ENCODE data around the gene TSNAX. TPM values are rescaled to one million over a fixed set of nuclear protein-coding genes. Genes with fewer than 3 reads are reported as not detected.

Gene TSNAX
- total RNA-seq, 1 experiment from 2014 or later: 47.1 TPM

GRCh38 chr1:231481289-231481688, 47.2 kb upstream of the TSNAX start:
- intact Hi-C loops (cut with micrococcal nuclease): no loop called here
- BruUV-seq (replicated peaks): no TSS peak
- no peaks in the 10 kb centered on the region for H3K4me1 ChIP-seq (ENCODE audit: control insufficient read depth in 1 of 2, insufficient read depth in 2 of 2, low read length in 2 of 2)

More at GRCh38 chr1:231481289-231481688, 47.2 kb upstream of the TSNAX start:
- Histone ChIP-seq H3K27me3 (ENCODE audit: insufficient read depth, low read length) (no peaks in the 10 kb centered on the region), H3K79me2 (ENCODE audit: insufficient read depth, low read length) (no peaks in the 10 kb centered on the region), H4K20me1 (ENCODE audit: insufficient read depth) (no peaks in the 10 kb centered on the region), H3K4me3 (replicated peaks in 1 of 2; ENCODE audit: low read depth in 1 of 2, low read length in 2 of 2) (no peak overlapping the region), H3K9me3 (ENCODE audit: control insufficient read depth in 1 of 2, insufficient read depth in 1 of 2, low read depth in 1 of 2, low read length in 2 of 2) (no peaks in the 10 kb centered on the region), H3K9me2 (ENCODE audit: insufficient read depth) (no peaks in the 10 kb centered on the region), H3K27ac (ENCODE audit: low read depth, low read length) (no peak overlapping the region), H2AFZ (ENCODE audit: low read depth, low read length, poor library complexity, severe bottlenecking) (no peak overlapping the region), H3K36me3 (ENCODE audit: control insufficient read depth in 1 of 2, insufficient read depth in 2 of 2, low read length in 2 of 2) (no peaks in the 10 kb centered on the region), H3K4me2 (ENCODE audit: low read length) (no peak overlapping the region), H3K9ac (ENCODE audit: low read length) (no peak overlapping the region)
- DNase-seq (ENCODE audit: low read depth, low spot score) (no peak), ATAC-seq (no peak)
- TF ChIP-seq POLR2AphosphoS5 (IDR thresholded peaks at IDR 0.05; ENCODE audit: low read depth, low read length) (no peak), CTCF (IDR thresholded peaks at IDR 0.05 in 2 of 3, conservative IDR thresholded peaks at IDR 0.05 in 1 of 3; ENCODE audit: borderline replicate concordance in 1 of 3, insufficient read depth in 1 of 3, low read depth in 2 of 3, low read length in 2 of 3) (no peak), JUND (IDR thresholded peaks at IDR 0.05) (no peak), EZH2 (IDR thresholded peaks at IDR 0.05) (no peak), EZH2phosphoT487 (IDR thresholded peaks at IDR 0.05; ENCODE audit: borderline replicate concordance) (no peak), TCF7L2 (IDR thresholded peaks at IDR 0.05; ENCODE audit: borderline replicate concordance, extremely low read depth, insufficient read depth, insufficient read length) (no peak), SIN3A (IDR thresholded peaks at IDR 0.05; ENCODE audit: low read depth) (no peak), ZNF274 (IDR thresholded peaks at IDR 0.05; ENCODE audit: low read depth, low read length) (no peak), REST (IDR thresholded peaks at IDR 0.05; ENCODE audit: low read depth) (no peak), SRF (IDR thresholded peaks at IDR 0.05; ENCODE audit: low read depth) (no peak), MAX (IDR thresholded peaks at IDR 0.05) (no peak), POLR2A (IDR thresholded peaks at IDR 0.05; ENCODE audit: borderline replicate concordance, extremely low read depth, insufficient read depth, insufficient read length) (no peak), YY1 (IDR thresholded peaks at IDR 0.05; ENCODE audit: extremely low read depth, insufficient replicate concordance, low read depth, low read length) (no peak)
- RAD21 ChIA-PET (ENCODE audit: low non-redundant PET in 1 of 2, low total read pairs in 2 of 2, uncharacterized antibody in 2 of 2, unreplicated experiment in 2 of 2): no interaction called here
- POLR2A ChIA-PET: no interaction called here
- CTCF ChIA-PET: no interaction called here
